ENCODE results near the gene RELL2. TPM values are rescaled to one million over a fixed set of nuclear protein-coding genes. Genes with fewer than 3 reads are reported as not detected.

The RELL2 gene, protein sequence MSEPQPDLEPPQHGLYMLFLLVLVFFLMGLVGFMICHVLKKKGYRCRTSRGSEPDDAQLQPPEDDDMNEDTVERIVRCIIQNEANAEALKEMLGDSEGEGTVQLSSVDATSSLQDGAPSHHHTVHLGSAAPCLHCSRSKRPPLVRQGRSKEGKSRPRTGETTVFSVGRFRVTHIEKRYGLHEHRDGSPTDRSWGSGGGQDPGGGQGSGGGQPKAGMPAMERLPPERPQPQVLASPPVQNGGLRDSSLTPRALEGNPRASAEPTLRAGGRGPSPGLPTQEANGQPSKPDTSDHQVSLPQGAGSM
- total RNA-seq (10 to 100 TPM; 20.4 to 21.3 TPM), polyA plus RNA-seq (1 to 10 TPM; 3.0 to 5.4 TPM)

- H3K27me3 ChIP-seq (ENCODE audit: insufficient read depth, low read length): no peaks in the 10 kb centered on the region
- H3K9me3 Mint-ChIP-seq: peaks cover 0 to 2% (median 0%) of the 10 kb centered on the region in 8 donors
- H3K36me3 Mint-ChIP-seq: peaks cover 10 to 38% of the 10 kb centered on the region in 2 donors
- H3K36me3 ChIP-seq (ENCODE audit: insufficient read depth, low read length): peaks cover 9% of the 10 kb centered on the region
- ChIA-PET POLR2A (ENCODE audit: partially characterized antibody) (interaction anchor here (0.7 to 6.2 kb wide), 30 partner anchors 9 to 1133 kb away, joined by 3 to 159 read pairs (median 5); partner anchors contain the start of genes ARHGAP26, DELE1, DIAPH1 and FCHSD1), CTCF (ENCODE audit: partially characterized antibody) (interaction anchor here (0.9 to 28.3 kb wide), 19 partner anchors 10 to 472 kb away, joined by 3 to 712 read pairs (median 5); partner anchors contain the start of genes DIAPH1, FCHSD1 and RNF14)
- peaks cover 31 to 51% (median 39%) of the 10 kb centered on the region in 4 donors for H3K4me1 Mint-ChIP-seq
- H3K4me3 ChIP-seq (ENCODE audit: low read length in 2 of 2): peak within 1 kb of the TSS; percentile 86 to 98
- H3K27ac ChIP-seq (ENCODE audit: low read depth, low read length): peak within 1 kb of the TSS; percentile 87
- intact Hi-C loops (cut with micrococcal nuclease): loop anchor here (1.0 to 10.0 kb wide), 6 partner anchors 15 to 1072 kb away; partner anchors contain the start of genes APBB3, ARAP3, FCHSD1 and SLC35A4
- H3K27me3 Mint-ChIP-seq: no peaks in the 10 kb centered on the region
- no peaks in the 10 kb centered on the region for H3K9me3 ChIP-seq (ENCODE audit: control insufficient read depth in 1 of 2, low read length in 2 of 2)
- H3K4me3 Mint-ChIP-seq: peak within 1 kb of the TSS; percentile 88 to 96 (median 94)
- peaks cover 50% of the 10 kb centered on the region for H3K4me1 ChIP-seq (ENCODE audit: insufficient read depth, low read length)
- DNase-seq: peak; percentile 89 to 95 (median 93)
- H3K27ac Mint-ChIP-seq: peak within 1 kb of the TSS; percentile 90 to 98 (median 96)
These were observed at the start of gene RELL2, which contains the start of gene HDAC3 for GRCh38 chr5:141636413-141637122. Gene RELL2 (plus strand): TSS chr5:141636997. CDS start chr5:141638226, 1,229 bp downstream. Gene HDAC3 (minus strand): TSS chr5:141636849. CDS start chr5:141636790, 59 bp downstream.

GRCh38 chr5:141590127-141590526 lies 46.7 kb upstream of the RELL2 start:
- Mint-ChIP-seq H3K9me3 (no peaks in the 10 kb centered on the region), H3K36me3 (peaks cover 22 to 56% of the 10 kb centered on the region in 2 donors), H3K27me3 (no peaks in the 10 kb centered on the region), H3K4me3 (peak overlapping the region in 1 of 8 donors; percentile 3), H3K4me1 (peaks cover 45 to 70% (median 55%) of the 10 kb centered on the region in 4 donors), H3K27ac (peak overlapping the region in 3 of 7 donors; percentile 13 to 59 (median 43))
- intact Hi-C loops (cut with micrococcal nuclease): no loop called here
- Histone ChIP-seq H3K36me3 (ENCODE audit: insufficient read depth, low read length) (peaks cover 43% of the 10 kb centered on the region), H3K27me3 (ENCODE audit: insufficient read depth, low read length) (no peaks in the 10 kb centered on the region), H3K27ac (ENCODE audit: low read depth, low read length) (no peak overlapping the region), H3K4me1 (ENCODE audit: insufficient read depth, low read length) (peaks cover 52% of the 10 kb centered on the region), H3K9me3 (ENCODE audit: control insufficient read depth in 1 of 2, low read length in 2 of 2) (no peaks in the 10 kb centered on the region), H3K4me3 (ENCODE audit: low read length in 2 of 2) (no peak overlapping the region)
- ChIA-PET CTCF (ENCODE audit: partially characterized antibody) (interaction anchor here (1.1 to 6.7 kb wide), 5 partner anchors 15 to 103 kb away, joined by 3 to 712 read pairs (median 19); partner anchors contain the start of genes DIAPH1, HDAC3 and RELL2), POLR2A (ENCODE audit: partially characterized antibody) (interaction anchor here (5.6 kb wide), 1 partner anchor 26 kb away, joined by 223 read pairs; the partner anchor contains the start of gene DIAPH1)
- DNase-seq: no peak

DNA sequence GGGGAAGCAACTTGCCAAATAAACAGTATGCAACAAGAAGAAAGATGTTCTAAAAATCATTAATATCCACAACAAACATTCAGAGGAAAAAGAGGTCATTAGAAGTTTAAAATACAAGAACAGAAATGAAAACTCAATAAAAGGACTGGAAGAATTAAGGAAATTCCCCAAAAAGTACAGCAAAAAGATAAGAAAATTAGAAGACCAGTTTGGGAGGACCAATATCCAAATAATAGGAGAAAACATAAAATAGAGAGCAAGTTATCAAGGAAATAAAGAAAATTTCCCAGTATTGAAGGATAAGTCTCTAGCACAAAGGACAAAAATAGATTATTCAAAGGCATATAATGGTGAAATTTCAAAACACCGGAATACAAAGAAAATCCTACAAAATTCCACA lies 39.9 kb upstream of the RELL2 start:
- peak overlapping the region; percentile 33 to 94 (median 81) for H3K27ac Mint-ChIP-seq
- Histone ChIP-seq H3K36me3 (ENCODE audit: insufficient read depth, low read length) (peaks cover 8% of the 10 kb centered on the region), H3K27ac (ENCODE audit: low read depth, low read length) (no peak overlapping the region), H3K9me3 (ENCODE audit: control insufficient read depth in 1 of 2, low read length in 2 of 2) (no peaks in the 10 kb centered on the region), H3K4me3 (ENCODE audit: low read length in 2 of 2) (no peak overlapping the region), H3K27me3 (ENCODE audit: insufficient read depth, low read length) (no peaks in the 10 kb centered on the region), H3K4me1 (ENCODE audit: insufficient read depth, low read length) (peaks cover 90% of the 10 kb centered on the region)
- ChIA-PET CTCF (ENCODE audit: partially characterized antibody) (interaction anchor here (1.5 to 2.4 kb wide), 5 partner anchors 10 to 40 kb away, joined by 5 to 56 read pairs (median 6); partner anchors contain the start of genes DIAPH1, HDAC3 and RELL2), POLR2A (ENCODE audit: partially characterized antibody) (interaction anchor here (0.8 to 14.5 kb wide), 6 partner anchors 10 to 40 kb away, joined by 3 to 314 read pairs (median 4); partner anchors contain the start of genes DIAPH1 and RELL2)
- H3K27me3 Mint-ChIP-seq: no peaks in the 10 kb centered on the region
- H3K4me1 Mint-ChIP-seq: peaks cover 62 to 86% (median 74%) of the 10 kb centered on the region in 4 donors
- H3K9me3 Mint-ChIP-seq: no peaks in the 10 kb centered on the region
- H3K36me3 Mint-ChIP-seq: peaks cover 11 to 34% of the 10 kb centered on the region in 2 donors
- no peak for DNase-seq
- peak overlapping the region in 6 of 8 donors; percentile 30 to 69 (median 61) for H3K4me3 Mint-ChIP-seq
- intact Hi-C loops (cut with micrococcal nuclease): no loop called here

GRCh38 chr5:141597394-141597793 lies 39.4 kb upstream of the RELL2 start:
- intact Hi-C loops (cut with micrococcal nuclease): no loop called here
- Histone ChIP-seq H3K4me1 (ENCODE audit: insufficient read depth, low read length) (peaks cover 92% of the 10 kb centered on the region), H3K4me3 (ENCODE audit: low read length in 2 of 2) (peak overlapping the region in 1 of 2 donors; percentile 11), H3K9me3 (ENCODE audit: control insufficient read depth in 1 of 2, low read length in 2 of 2) (no peaks in the 10 kb centered on the region), H3K36me3 (ENCODE audit: insufficient read depth, low read length) (peaks cover 8% of the 10 kb centered on the region), H3K27me3 (ENCODE audit: insufficient read depth, low read length) (no peaks in the 10 kb centered on the region), H3K27ac (ENCODE audit: low read depth, low read length) (peak overlapping the region; percentile 27)
- Mint-ChIP-seq H3K36me3 (peaks cover 11 to 30% of the 10 kb centered on the region in 2 donors), H3K9me3 (no peaks in the 10 kb centered on the region), H3K4me1 (peaks cover 59 to 87% (median 73%) of the 10 kb centered on the region in 4 donors), H3K27ac (peak overlapping the region; percentile 48 to 94 (median 84)), H3K27me3 (no peaks in the 10 kb centered on the region), H3K4me3 (peak overlapping the region in 7 of 8 donors; percentile 2 to 76 (median 59))
- CTCF ChIA-PET (ENCODE audit: partially characterized antibody): interaction anchor here (0.7 to 2.4 kb wide), 6 partner anchors 10 to 39 kb away, joined by 3 to 56 read pairs (median 6); partner anchors contain the start of genes DIAPH1, HDAC3 and RELL2
- no peak for DNase-seq
- POLR2A ChIA-PET (ENCODE audit: partially characterized antibody): interaction anchor here (0.8 to 14.5 kb wide), 8 partner anchors 9 to 277 kb away, joined by 3 to 314 read pairs (median 4); partner anchors contain the start of genes DIAPH1, RELL2 and TAF7

- Mint-ChIP-seq H3K36me3 (peaks cover 11 to 28% of the 10 kb centered on the region in 2 donors), H3K9me3 (no peaks in the 10 kb centered on the region), H3K27me3 (no peaks in the 10 kb centered on the region), H3K27ac (peak overlapping the region; percentile 48 to 94 (median 84)), H3K4me3 (peak overlapping the region in 7 of 8 donors; percentile 2 to 76 (median 59)), H3K4me1 (peaks cover 59 to 87% (median 73%) of the 10 kb centered on the region in 4 donors)
- intact Hi-C loops (cut with micrococcal nuclease): no loop called here
- CTCF ChIA-PET (ENCODE audit: partially characterized antibody): interaction anchor here (0.7 to 2.4 kb wide), 9 partner anchors 9 to 93 kb away, joined by 3 to 56 read pairs (median 5); partner anchors contain the start of genes DIAPH1, HDAC3 and RELL2
- H3K4me1 ChIP-seq (ENCODE audit: insufficient read depth, low read length): peaks cover 92% of the 10 kb centered on the region
- DNase-seq: no peak
- peaks cover 8% of the 10 kb centered on the region for H3K36me3 ChIP-seq (ENCODE audit: insufficient read depth, low read length)
- peak overlapping the region in 1 of 2 donors; percentile 11 for H3K4me3 ChIP-seq (ENCODE audit: low read length in 2 of 2)
- peak overlapping the region; percentile 27 for H3K27ac ChIP-seq (ENCODE audit: low read depth, low read length)
- no peaks in the 10 kb centered on the region for H3K27me3 ChIP-seq (ENCODE audit: insufficient read depth, low read length)
- no peaks in the 10 kb centered on the region for H3K9me3 ChIP-seq (ENCODE audit: control insufficient read depth in 1 of 2, low read length in 2 of 2)
- POLR2A ChIA-PET (ENCODE audit: partially characterized antibody): interaction anchor here (0.7 to 14.5 kb wide), 11 partner anchors 9 to 277 kb away, joined by 3 to 314 read pairs (median 4); partner anchors contain the start of genes DIAPH1, FCHSD1, HDAC3 and RELL2
These were observed 39.0 kb upstream of the RELL2 start for GRCh38 chr5:141597814-141598213.
